Measurements from ENCODE around the gene AMZ1. TPM values are rescaled to one million over a fixed set of nuclear protein-coding genes. Genes with fewer than 3 reads are reported as not detected.

The AMZ1 gene
- total RNA-seq: under 1 TPM; 0.27 to 0.34 TPM
- long read RNA-seq: 0 reads

GRCh38 chr7:2687881-2688318 lies at the start of gene AMZ1:
TSS of gene AMZ1 (plus strand) at chr7:2688202. CDS start at chr7:2700452, 12,250 bp downstream.
- intact Hi-C loops (cut with DNase I): loop anchor here (10.0 kb wide), 2 partner anchors 213 to 243 kb away; partner anchors contain the start of gene GRIFIN (in 1 of the 2)
- ATAC-seq (peak; percentile 45 to 48), DNase-seq (no peak)

- DNase-seq: peak; percentile 72
- intact Hi-C loops (cut with DNase I): no loop called here
- ATAC-seq: peak in 1 of 2 donors; percentile 5
Measured at GRCh38 chr7:2638224-2638991, 49.6 kb upstream of the AMZ1 start.

- ATAC-seq (no peak), DNase-seq (no peak)
- intact Hi-C loops (cut with DNase I): no loop called here
Measured at GRCh38 chr7:2639181-2639681, 48.8 kb upstream of the AMZ1 start.

GRCh38 chr7:2639695-2640481 lies 48.1 kb upstream of the AMZ1 start:
- DNase-seq: no peak
- no peak for ATAC-seq
- intact Hi-C loops (cut with DNase I): no loop called here

- intact Hi-C loops (cut with DNase I): no loop called here
- ATAC-seq (no peak), DNase-seq (no peak)
Measured at GRCh38 chr7:2640482-2640830, 47.5 kb upstream of the AMZ1 start.

GRCh38 chr7:2640846-2641316 lies 47.1 kb upstream of the AMZ1 start:
- ATAC-seq (peak in 1 of 2 donors; percentile 1), DNase-seq (no peak)
- intact Hi-C loops (cut with DNase I): no loop called here

GRCh38 chr7:2641406-2642393 lies 46.3 kb upstream of the AMZ1 start:
- ATAC-seq: peak; percentile 73 to 75
- intact Hi-C loops (cut with DNase I): no loop called here
- peak; percentile 94 for DNase-seq

- ATAC-seq: no peak
- intact Hi-C loops (cut with DNase I): no loop called here
- DNase-seq: no peak
Measured at GRCh38 chr7:2643386-2644219, 44.4 kb upstream of the AMZ1 start.

- intact Hi-C loops (cut with DNase I): no loop called here
- DNase-seq: no peak
Measured at GRCh38 chr7:2644220-2644561, 43.8 kb upstream of the AMZ1 start.

GRCh38 chr7:2644562-2645273 lies 43.3 kb upstream of the AMZ1 start:
- intact Hi-C loops (cut with DNase I): no loop called here
- peak; percentile 71 for DNase-seq
- ATAC-seq: no peak

More at GRCh38 chr7:2644220-2644561, 43.8 kb upstream of the AMZ1 start:
- no peak for ATAC-seq

GRCh38 chr7:2645274-2645868 lies 42.6 kb upstream of the AMZ1 start:
- DNase-seq (no peak), ATAC-seq (no peak)
- intact Hi-C loops (cut with DNase I): no loop called here

- ATAC-seq: no peak
- intact Hi-C loops (cut with DNase I): no loop called here
- DNase-seq: no peak
Measured at GRCh38 chr7:2646336-2646679, 41.7 kb upstream of the AMZ1 start.

- ATAC-seq (no peak), DNase-seq (no peak)
- intact Hi-C loops (cut with DNase I): no loop called here
Measured at GRCh38 chr7:2646680-2647571, 41.1 kb upstream of the AMZ1 start.

GRCh38 chr7:2647594-2648172 lies 40.3 kb upstream of the AMZ1 start:
- intact Hi-C loops (cut with DNase I): no loop called here
- DNase-seq: no peak
- no peak for ATAC-seq

GRCh38 chr7:2649139-2649838 lies 38.7 kb upstream of the AMZ1 start:
- no peak for DNase-seq
- intact Hi-C loops (cut with DNase I): no loop called here
- ATAC-seq: no peak

All from left cardiac atrium (tissue), 4 donors.